Neural cell (in vitro differentiated cells): ENCODE measurements around the gene RNU5D-1. TPM values are rescaled to one million over a fixed set of nuclear protein-coding genes. Genes with fewer than 3 reads are reported as not detected.
A peak's percentile ranks its signal among the peaks of the same experiment; 100 is the strongest.
"Not testable (repeated sequence)": the region's sequence is repeated elsewhere in the genome, so short reads cannot be mapped to it uniquely, and the experiment has no call there.

Source experiments
- H2AFZ ChIP-seq: fragments of 200-600, 300-800 bp; sonication (generic), shearing (Covaris generic); 2 replicates; pipeline ENCODE4 v1.6.0; 2014; ENCODE audit warnings: low read depth, mild to moderate bottlenecking, antibody characterized with exemption, low read length, moderate library complexity
- H3F3A ChIP-seq: fragments of 200-600 bp; shearing (Covaris generic); 2 replicates; pipeline ENCODE4 v1.6.1; 2016; ENCODE audit warnings: mild to moderate bottlenecking, moderate library complexity, mixed read lengths, antibody characterized with exemption, low read length; ENCODE audit not compliant: insufficient read depth, poor library complexity, severe bottlenecking
- H3K27ac ChIP-seq: fragments of 200-600, 300-800 bp; sonication (generic), shearing (Covaris generic); 2 replicates; pipeline ENCODE4 v1.5.1; 2014; ENCODE audit warnings: mild to moderate bottlenecking, low read length, moderate library complexity
- H3K27me3 ChIP-seq: fragments of 300-800, 200-600 bp; sonication (generic), shearing (Covaris generic); 2 replicates; pipeline ENCODE4 v1.6.0; 2014; ENCODE audit warnings: mild to moderate bottlenecking, low read depth, low read length, moderate library complexity; ENCODE audit not compliant: insufficient read depth
- H3K36me3 ChIP-seq: fragments of 300-800, 200-600 bp; sonication (generic), shearing (Covaris generic); 2 replicates; pipeline ENCODE4 v1.5.1; 2014; ENCODE audit warnings: mild to moderate bottlenecking, antibody characterized with exemption, low read length, moderate library complexity; ENCODE audit not compliant: insufficient read depth
- H3K4me2 ChIP-seq: fragments of 300-800, 200-600 bp; sonication (generic), shearing (Covaris generic); 2 replicates; pipeline ENCODE4 v1.6.0; 2014; ENCODE audit warnings: mild to moderate bottlenecking, low read length
- H3K4me3 ChIP-seq: fragments of 300-800, 200-600 bp; sonication (generic), shearing (Covaris generic); 2 replicates; pipeline ENCODE4 v1.5.1; 2014; ENCODE audit warnings: mild to moderate bottlenecking, low read length, moderate library complexity
- H3K79me2 ChIP-seq: fragments of 200-600 bp; shearing (Covaris generic); replicated peaks from 2 replicates; pipeline ENCODE4 v1.6.0; 2014; ENCODE audit warnings: mild to moderate bottlenecking, low read length, moderate library complexity; ENCODE audit not compliant: insufficient read depth
- H3K9ac ChIP-seq: fragments of 300-800, 200-600 bp; sonication (generic), shearing (Covaris generic); 2 replicates; pipeline ENCODE4 v1.6.1; 2016; ENCODE audit warnings: mild to moderate bottlenecking, low read length, mixed read lengths
- H3K9me2 ChIP-seq: fragments of 200-600 bp; shearing (Covaris generic); 2 replicates; pipeline ENCODE4 v1.6.1; 2016; ENCODE audit warnings: mild to moderate bottlenecking, low read length, mixed read lengths; ENCODE audit not compliant: insufficient read depth
- H3K9me3 ChIP-seq: fragments of 200-600, 300-800 bp; sonication (generic), shearing (Covaris generic); 2 replicates; pipeline ENCODE4 v1.6.1; 2016; ENCODE audit warnings: mild to moderate bottlenecking, mixed run types, low read length, moderate library complexity, mixed read lengths
- H4K20me1 ChIP-seq: fragments of 200-600 bp; shearing (Covaris generic); 2 replicates; pipeline ENCODE4 v1.6.1; 2016; ENCODE audit warnings: mild to moderate bottlenecking, mixed run types; ENCODE audit not compliant: insufficient read depth
- EP300 ChIP-seq: fragments of 450-650 bp; conservative IDR thresholded peaks from 2 replicates; pipeline ENCODE4 v1.6.1; 2014; ENCODE audit warnings: antibody characterized with exemption, mild to moderate bottlenecking, moderate library complexity; ENCODE audit not compliant: poor library complexity, severe bottlenecking
- EZH2 ChIP-seq: fragments of 200-600, 300-800 bp; shearing (Covaris generic), sonication (generic); IDR thresholded peaks from 2 replicates; pipeline ENCODE4 v1.6.1; 2014; ENCODE audit warnings: antibody characterized with exemption, low read length, borderline replicate concordance, mild to moderate bottlenecking; ENCODE audit not compliant: insufficient read depth, poor library complexity, severe bottlenecking
- MXI1 ChIP-seq: fragments of 450-650 bp; conservative IDR thresholded peaks from 2 replicates; pipeline ENCODE4 v1.6.1; 2014; ENCODE audit warnings: antibody characterized with exemption, mild to moderate bottlenecking; ENCODE audit not compliant: poor library complexity, severe bottlenecking
- POLR2AphosphoS5 ChIP-seq: IDR thresholded peaks from 2 replicates; pipeline ENCODE4 v1.6.1; 2012
- RAD21 ChIP-seq: fragments of 450-650 bp; conservative IDR thresholded peaks from 2 replicates; pipeline ENCODE4 v1.6.1; 2014; ENCODE audit warnings: antibody characterized with exemption, mild to moderate bottlenecking, moderate library complexity
- REST ChIP-seq: IDR thresholded peaks from 2 replicates; pipeline ENCODE4 v1.6.1; 2012; ENCODE audit warnings: borderline replicate concordance
- SMC3 ChIP-seq: fragments of 450-650 bp; conservative IDR thresholded peaks from 2 replicates; pipeline ENCODE4 v1.6.1; 2014; ENCODE audit warnings: antibody characterized with exemption, mild to moderate bottlenecking, moderate library complexity; ENCODE audit not compliant: poor library complexity
- TAF1 ChIP-seq: IDR thresholded peaks from 2 replicates; pipeline ENCODE4 v1.6.1; 2012; ENCODE audit warnings: low read depth
- polyA plus RNA-seq: library from polyadenylated mRNA; depleted of rRNA; stranded (reverse); fragments of >200 nt; gene quantifications from 2 replicates; pipeline ENCODE4 v1.2.3, GENCODE V29; 2014
- TF ChIP-seq, protein P1 (sequence below): fragments of 450-650 bp; IDR thresholded peaks from 2 replicates; pipeline ENCODE4 v1.5.1; 2014; ENCODE audit warnings: antibody characterized with exemption, mild to moderate bottlenecking, moderate library complexity; ENCODE audit not compliant: poor library complexity, severe bottlenecking

The RNU5D-1 gene
- polyA plus RNA-seq, 1 donor from 2014 or later, result not detected

DNA sequence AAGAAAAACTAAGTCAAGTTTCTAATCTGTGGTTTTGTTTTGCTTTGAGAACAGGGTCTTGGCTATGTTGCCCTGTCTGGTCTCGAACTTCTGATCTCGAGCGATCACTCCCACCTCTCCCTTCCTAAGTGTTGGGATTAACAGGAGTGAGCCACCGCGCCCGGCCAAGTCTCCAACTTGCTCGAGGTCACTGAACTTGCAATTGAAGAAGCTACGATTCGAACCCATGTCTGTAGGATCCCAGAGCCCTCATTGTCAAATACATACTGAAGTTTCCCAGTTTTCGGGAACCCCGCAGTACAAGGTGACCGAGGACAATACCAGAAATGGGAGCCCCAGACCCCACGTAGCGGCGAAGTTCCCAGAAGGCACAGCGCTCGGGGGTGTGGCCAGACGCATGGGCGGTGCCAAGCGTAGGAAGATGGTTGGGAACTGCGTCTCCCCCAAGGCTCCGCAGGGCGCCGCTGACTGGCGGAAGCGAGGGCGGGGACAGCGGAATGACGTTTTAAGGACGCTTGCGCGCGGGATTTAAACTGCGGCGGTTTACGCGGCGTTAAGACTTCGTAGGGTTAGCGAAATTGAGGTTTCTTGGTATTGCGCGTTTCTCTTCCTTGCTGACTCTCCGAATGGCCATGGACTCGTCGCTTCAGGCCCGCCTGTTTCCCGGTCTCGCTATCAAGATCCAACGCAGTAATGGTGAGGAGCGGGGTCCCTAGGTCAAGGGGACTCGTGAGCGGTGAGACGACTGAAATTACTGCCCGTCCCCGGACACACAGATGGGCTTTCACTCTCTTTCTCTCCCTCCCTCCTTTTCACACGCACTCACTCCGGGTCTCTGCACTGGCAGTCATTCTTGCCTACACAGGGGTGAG, 8.6 kb upstream of the RNU5D-1 start, which contains the start of gene KIF2C:
TSS of gene KIF2C (plus strand) at position 531 of the 872 bp plus-strand sequence. CDS start at position 627, 96 bp downstream.
- Histone ChIP-seq H3K9ac (peak within 1 kb of the TSS; percentile 51), H3K4me3 (peak within 1 kb of the TSS; percentile 69), H3K9me2 (no peaks in the 10 kb centered on the region), H3K36me3 (no peaks in the 10 kb centered on the region), H4K20me1 (no peaks in the 10 kb centered on the region), H3K27me3 (no peaks in the 10 kb centered on the region), H3K4me2 (peak within 1 kb of the TSS; percentile 52), H3K79me2 (peaks cover 10% of the 10 kb centered on the region), H3F3A (no peaks in the 10 kb centered on the region), H3K9me3 (no peaks in the 10 kb centered on the region), H3K27ac (peak within 1 kb of the TSS; percentile 54), H2AFZ (peak within 1 kb of the TSS; percentile 92)
- TF ChIP-seq SMC3, result no peak
- peak; percentile 62 for TF ChIP-seq TAF1
- peak; percentile 98 for TF ChIP-seq MXI1
- no peak for TF ChIP-seq RAD21
- TF ChIP-seq POLR2AphosphoS5, result peak; percentile 73
- TF ChIP-seq, protein P1, sequence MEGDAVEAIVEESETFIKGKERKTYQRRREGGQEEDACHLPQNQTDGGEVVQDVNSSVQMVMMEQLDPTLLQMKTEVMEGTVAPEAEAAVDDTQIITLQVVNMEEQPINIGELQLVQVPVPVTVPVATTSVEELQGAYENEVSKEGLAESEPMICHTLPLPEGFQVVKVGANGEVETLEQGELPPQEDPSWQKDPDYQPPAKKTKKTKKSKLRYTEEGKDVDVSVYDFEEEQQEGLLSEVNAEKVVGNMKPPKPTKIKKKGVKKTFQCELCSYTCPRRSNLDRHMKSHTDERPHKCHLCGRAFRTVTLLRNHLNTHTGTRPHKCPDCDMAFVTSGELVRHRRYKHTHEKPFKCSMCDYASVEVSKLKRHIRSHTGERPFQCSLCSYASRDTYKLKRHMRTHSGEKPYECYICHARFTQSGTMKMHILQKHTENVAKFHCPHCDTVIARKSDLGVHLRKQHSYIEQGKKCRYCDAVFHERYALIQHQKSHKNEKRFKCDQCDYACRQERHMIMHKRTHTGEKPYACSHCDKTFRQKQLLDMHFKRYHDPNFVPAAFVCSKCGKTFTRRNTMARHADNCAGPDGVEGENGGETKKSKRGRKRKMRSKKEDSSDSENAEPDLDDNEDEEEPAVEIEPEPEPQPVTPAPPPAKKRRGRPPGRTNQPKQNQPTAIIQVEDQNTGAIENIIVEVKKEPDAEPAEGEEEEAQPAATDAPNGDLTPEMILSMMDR, result no peak
- no peak for TF ChIP-seq REST
- no peak for TF ChIP-seq EZH2
- no peak for TF ChIP-seq EP300

- H3K9me2 ChIP-seq, H3F3A ChIP-seq, H3K27me3 ChIP-seq, H3K36me3 ChIP-seq, H4K20me1 ChIP-seq, H3K9me3 ChIP-seq, H3K79me2 ChIP-seq: not testable (repeated sequence)
- Histone ChIP-seq H3K27ac (peak overlapping the region; percentile 54), H3K9ac (peak overlapping the region; percentile 51), H2AFZ (peak overlapping the region; percentile 92), H3K4me2 (peak overlapping the region; percentile 37), H3K4me3 (peak overlapping the region; percentile 69)
Measured at GRCh38 chr1:44738953-44739306, 8.0 kb upstream of the RNU5D-1 start.
